ENCODE measurements around the gene OLFML2B.

- no peak for TF ChIP-seq CTCF (IDR thresholded peaks at IDR 0.05; ENCODE audit: low read depth, low read length)
- no peak for TF ChIP-seq EZH2phosphoT487 (IDR thresholded peaks at IDR 0.05; ENCODE audit: low read depth)
Measured at GRCh38 chr1:162011337-162012012, 12.2 kb downstream of the OLFML2B start.

Data from OCI-LY3 (cell line).